WTC11 (cell line): Measurements from ENCODE around the gene KIF2C.

Experiments
- E2F1 ChIP-seq: sonication (generic); formaldehyde crosslinking; IDR thresholded peaks from 2 replicates; pipeline ENCODE4 v1.8.0; 2022; ENCODE audit warnings: mild to moderate bottlenecking, missing genetic modification reagents
- FOXJ3 ChIP-seq: sonication (generic); formaldehyde crosslinking; IDR thresholded peaks from 2 replicates; pipeline ENCODE4 v1.9.0; 2021; ENCODE audit warnings: missing genetic modification reagents, mild to moderate bottlenecking, borderline replicate concordance
- NR3C1 ChIP-seq: sonication (generic); formaldehyde crosslinking; conservative IDR thresholded peaks from 2 replicates; pipeline ENCODE4 v1.8.1; 2023; ENCODE audit warnings: low read depth, mild to moderate bottlenecking, missing genetic modification reagents
- RELA ChIP-seq: sonication (generic); formaldehyde crosslinking; IDR thresholded peaks from 2 replicates; pipeline ENCODE4 v1.8.1; 2022; ENCODE audit warnings: missing genetic modification reagents, mild to moderate bottlenecking, borderline replicate concordance
- TF ChIP-seq, protein P1 (sequence below): fragments of 200-600 bp; IDR thresholded peaks from 2 replicates; pipeline ENCODE4 v1.8.0; 2022; ENCODE audit warnings: antibody characterized with exemption
- TF ChIP-seq, protein P2 (sequence below): sonication (generic); formaldehyde crosslinking; IDR thresholded peaks from 2 replicates; pipeline ENCODE4 v1.8.0; 2022; ENCODE audit warnings: missing genetic modification reagents

- TF ChIP-seq, protein P1, sequence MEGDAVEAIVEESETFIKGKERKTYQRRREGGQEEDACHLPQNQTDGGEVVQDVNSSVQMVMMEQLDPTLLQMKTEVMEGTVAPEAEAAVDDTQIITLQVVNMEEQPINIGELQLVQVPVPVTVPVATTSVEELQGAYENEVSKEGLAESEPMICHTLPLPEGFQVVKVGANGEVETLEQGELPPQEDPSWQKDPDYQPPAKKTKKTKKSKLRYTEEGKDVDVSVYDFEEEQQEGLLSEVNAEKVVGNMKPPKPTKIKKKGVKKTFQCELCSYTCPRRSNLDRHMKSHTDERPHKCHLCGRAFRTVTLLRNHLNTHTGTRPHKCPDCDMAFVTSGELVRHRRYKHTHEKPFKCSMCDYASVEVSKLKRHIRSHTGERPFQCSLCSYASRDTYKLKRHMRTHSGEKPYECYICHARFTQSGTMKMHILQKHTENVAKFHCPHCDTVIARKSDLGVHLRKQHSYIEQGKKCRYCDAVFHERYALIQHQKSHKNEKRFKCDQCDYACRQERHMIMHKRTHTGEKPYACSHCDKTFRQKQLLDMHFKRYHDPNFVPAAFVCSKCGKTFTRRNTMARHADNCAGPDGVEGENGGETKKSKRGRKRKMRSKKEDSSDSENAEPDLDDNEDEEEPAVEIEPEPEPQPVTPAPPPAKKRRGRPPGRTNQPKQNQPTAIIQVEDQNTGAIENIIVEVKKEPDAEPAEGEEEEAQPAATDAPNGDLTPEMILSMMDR: no peak
- TF ChIP-seq E2F1 (CRISPR knock-in tag): no peak
- no peak for TF ChIP-seq NR3C1
- TF ChIP-seq FOXJ3 (CRISPR knock-in tag): no peak
- TF ChIP-seq RELA (CRISPR knock-in tag): no peak
- TF ChIP-seq, protein P2, sequence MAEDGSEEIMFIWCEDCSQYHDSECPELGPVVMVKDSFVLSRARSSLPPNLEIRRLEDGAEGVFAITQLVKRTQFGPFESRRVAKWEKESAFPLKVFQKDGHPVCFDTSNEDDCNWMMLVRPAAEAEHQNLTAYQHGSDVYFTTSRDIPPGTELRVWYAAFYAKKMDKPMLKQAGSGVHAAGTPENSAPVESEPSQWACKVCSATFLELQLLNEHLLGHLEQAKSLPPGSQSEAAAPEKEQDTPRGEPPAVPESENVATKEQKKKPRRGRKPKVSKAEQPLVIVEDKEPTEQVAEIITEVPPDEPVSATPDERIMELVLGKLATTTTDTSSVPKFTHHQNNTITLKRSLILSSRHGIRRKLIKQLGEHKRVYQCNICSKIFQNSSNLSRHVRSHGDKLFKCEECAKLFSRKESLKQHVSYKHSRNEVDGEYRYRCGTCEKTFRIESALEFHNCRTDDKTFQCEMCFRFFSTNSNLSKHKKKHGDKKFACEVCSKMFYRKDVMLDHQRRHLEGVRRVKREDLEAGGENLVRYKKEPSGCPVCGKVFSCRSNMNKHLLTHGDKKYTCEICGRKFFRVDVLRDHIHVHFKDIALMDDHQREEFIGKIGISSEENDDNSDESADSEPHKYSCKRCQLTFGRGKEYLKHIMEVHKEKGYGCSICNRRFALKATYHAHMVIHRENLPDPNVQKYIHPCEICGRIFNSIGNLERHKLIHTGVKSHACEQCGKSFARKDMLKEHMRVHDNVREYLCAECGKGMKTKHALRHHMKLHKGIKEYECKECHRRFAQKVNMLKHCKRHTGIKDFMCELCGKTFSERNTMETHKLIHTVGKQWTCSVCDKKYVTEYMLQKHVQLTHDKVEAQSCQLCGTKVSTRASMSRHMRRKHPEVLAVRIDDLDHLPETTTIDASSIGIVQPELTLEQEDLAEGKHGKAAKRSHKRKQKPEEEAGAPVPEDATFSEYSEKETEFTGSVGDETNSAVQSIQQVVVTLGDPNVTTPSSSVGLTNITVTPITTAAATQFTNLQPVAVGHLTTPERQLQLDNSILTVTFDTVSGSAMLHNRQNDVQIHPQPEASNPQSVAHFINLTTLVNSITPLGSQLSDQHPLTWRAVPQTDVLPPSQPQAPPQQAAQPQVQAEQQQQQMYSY (CRISPR knock-in tag): no peak
Measured at GRCh38 chr1:44733365-44733764, 6.3 kb upstream of the KIF2C start.
